HepG2 (cell line): ENCODE data around the gene SEMA3F. TPM values are rescaled to one million over a fixed set of nuclear protein-coding genes. Genes with fewer than 3 reads are reported as not detected.

Experiments used
- ARNT ChIP-seq: fragments of 450-650 bp; IDR thresholded peaks from 2 replicates; pipeline ENCODE4 v1.6.1; 2017
- ATF7 ChIP-seq, 2 experiments: fragments of 450-650 bp in 1 of 2; sonication (generic) in 1 of 2; formaldehyde crosslinking in 1 of 2; IDR thresholded peaks; 2 replicates each; pipeline versions ENCODE4 v1.4.0 to v1.6.1; 2016 to 2020; ENCODE audit warnings: antibody characterized with exemption in 1 of 2, mild to moderate bottlenecking in 1 of 2, missing genetic modification reagents in 1 of 2
- SCMH1 ChIP-seq: sonication (generic); formaldehyde crosslinking; IDR thresholded peaks from 2 replicates; pipeline ENCODE4 v1.9.0; 2021; ENCODE audit warnings: missing genetic modification reagents, mild to moderate bottlenecking, borderline replicate concordance
- THRA ChIP-seq: sonication (generic); formaldehyde crosslinking; IDR thresholded peaks from 2 replicates; pipeline ENCODE4 v1.4.0; 2020; ENCODE audit warnings: missing genetic modification reagents, borderline replicate concordance
- TRIM22 ChIP-seq: fragments of 450-650 bp; IDR thresholded peaks from 2 replicates; pipeline ENCODE4 v1.6.1; 2017
- ZNF407 ChIP-seq: sonication (generic); formaldehyde crosslinking; IDR thresholded peaks from one replicate; pipeline ENCODE4 v1.5.1; 2020; ENCODE audit warnings: mild to moderate bottlenecking, missing genetic modification reagents; ENCODE audit errors: not compliant biosample characterization
- ZNF761 ChIP-seq: sonication (generic); formaldehyde crosslinking; conservative IDR thresholded peaks from 2 replicates; pipeline ENCODE4 v1.4.0; 2020; ENCODE audit warnings: mild to moderate bottlenecking, missing genetic modification reagents
- polyA plus RNA-seq, 8 experiments: library from polyadenylated mRNA; depleted of rRNA in 3 of 8; stranded (reverse) in 7 of 8; unstranded in 1 of 8; fragments of >200 nt; fragmentation: Illumina TruSeq in 4 of 8; extraction: Trizol in 4 of 8; gene quantifications; 2 replicates each; pipeline versions ENCODE4 v1.2.1 to v1.2.3, GENCODE V29; 2011 to 2016; ENCODE audit warnings: low read depth in 4 of 8, missing spikeins in 1 of 8, mixed read lengths in 1 of 8; ENCODE audit not compliant: insufficient read depth in 1 of 8
- total RNA-seq, 5 experiments: library from RNA; depleted of rRNA; stranded (reverse); fragments of >200 nt; fragmentation: Illumina TruSeq; extraction: Trizol; gene quantifications; 2 replicates each; pipeline ENCODE4 v1.2.3, GENCODE V29; 2016; ENCODE audit warnings: low read depth in 1 of 5
- TF ChIP-seq, protein P1 (sequence below): sonication (generic); formaldehyde crosslinking; IDR thresholded peaks from 2 replicates; pipeline ENCODE4 v1.5.0; 2020; ENCODE audit warnings: mild to moderate bottlenecking, missing genetic modification reagents, borderline replicate concordance

SEMA3F gene
- total and polyA plus RNA-seq, 2 of the 13 experiments (the other 11 are each of a cell fraction or from before 2014, with no cell fraction given), result 7.6 to 17.2 TPM

- TF ChIP-seq ZNF407 (CRISPR knock-in tag) (no peak), TRIM22 (no peak), THRA (CRISPR knock-in tag) (peak; percentile 83), ARNT (no peak), SCMH1 (CRISPR knock-in tag) (no peak), ZNF761 (CRISPR knock-in tag) (no peak), ATF7 (IDR thresholded peaks at IDR 0.05) (no peak), ATF7 (CRISPR knock-in tag; IDR thresholded peaks at IDR 0.05) (no peak)
- TF ChIP-seq, protein P1, sequence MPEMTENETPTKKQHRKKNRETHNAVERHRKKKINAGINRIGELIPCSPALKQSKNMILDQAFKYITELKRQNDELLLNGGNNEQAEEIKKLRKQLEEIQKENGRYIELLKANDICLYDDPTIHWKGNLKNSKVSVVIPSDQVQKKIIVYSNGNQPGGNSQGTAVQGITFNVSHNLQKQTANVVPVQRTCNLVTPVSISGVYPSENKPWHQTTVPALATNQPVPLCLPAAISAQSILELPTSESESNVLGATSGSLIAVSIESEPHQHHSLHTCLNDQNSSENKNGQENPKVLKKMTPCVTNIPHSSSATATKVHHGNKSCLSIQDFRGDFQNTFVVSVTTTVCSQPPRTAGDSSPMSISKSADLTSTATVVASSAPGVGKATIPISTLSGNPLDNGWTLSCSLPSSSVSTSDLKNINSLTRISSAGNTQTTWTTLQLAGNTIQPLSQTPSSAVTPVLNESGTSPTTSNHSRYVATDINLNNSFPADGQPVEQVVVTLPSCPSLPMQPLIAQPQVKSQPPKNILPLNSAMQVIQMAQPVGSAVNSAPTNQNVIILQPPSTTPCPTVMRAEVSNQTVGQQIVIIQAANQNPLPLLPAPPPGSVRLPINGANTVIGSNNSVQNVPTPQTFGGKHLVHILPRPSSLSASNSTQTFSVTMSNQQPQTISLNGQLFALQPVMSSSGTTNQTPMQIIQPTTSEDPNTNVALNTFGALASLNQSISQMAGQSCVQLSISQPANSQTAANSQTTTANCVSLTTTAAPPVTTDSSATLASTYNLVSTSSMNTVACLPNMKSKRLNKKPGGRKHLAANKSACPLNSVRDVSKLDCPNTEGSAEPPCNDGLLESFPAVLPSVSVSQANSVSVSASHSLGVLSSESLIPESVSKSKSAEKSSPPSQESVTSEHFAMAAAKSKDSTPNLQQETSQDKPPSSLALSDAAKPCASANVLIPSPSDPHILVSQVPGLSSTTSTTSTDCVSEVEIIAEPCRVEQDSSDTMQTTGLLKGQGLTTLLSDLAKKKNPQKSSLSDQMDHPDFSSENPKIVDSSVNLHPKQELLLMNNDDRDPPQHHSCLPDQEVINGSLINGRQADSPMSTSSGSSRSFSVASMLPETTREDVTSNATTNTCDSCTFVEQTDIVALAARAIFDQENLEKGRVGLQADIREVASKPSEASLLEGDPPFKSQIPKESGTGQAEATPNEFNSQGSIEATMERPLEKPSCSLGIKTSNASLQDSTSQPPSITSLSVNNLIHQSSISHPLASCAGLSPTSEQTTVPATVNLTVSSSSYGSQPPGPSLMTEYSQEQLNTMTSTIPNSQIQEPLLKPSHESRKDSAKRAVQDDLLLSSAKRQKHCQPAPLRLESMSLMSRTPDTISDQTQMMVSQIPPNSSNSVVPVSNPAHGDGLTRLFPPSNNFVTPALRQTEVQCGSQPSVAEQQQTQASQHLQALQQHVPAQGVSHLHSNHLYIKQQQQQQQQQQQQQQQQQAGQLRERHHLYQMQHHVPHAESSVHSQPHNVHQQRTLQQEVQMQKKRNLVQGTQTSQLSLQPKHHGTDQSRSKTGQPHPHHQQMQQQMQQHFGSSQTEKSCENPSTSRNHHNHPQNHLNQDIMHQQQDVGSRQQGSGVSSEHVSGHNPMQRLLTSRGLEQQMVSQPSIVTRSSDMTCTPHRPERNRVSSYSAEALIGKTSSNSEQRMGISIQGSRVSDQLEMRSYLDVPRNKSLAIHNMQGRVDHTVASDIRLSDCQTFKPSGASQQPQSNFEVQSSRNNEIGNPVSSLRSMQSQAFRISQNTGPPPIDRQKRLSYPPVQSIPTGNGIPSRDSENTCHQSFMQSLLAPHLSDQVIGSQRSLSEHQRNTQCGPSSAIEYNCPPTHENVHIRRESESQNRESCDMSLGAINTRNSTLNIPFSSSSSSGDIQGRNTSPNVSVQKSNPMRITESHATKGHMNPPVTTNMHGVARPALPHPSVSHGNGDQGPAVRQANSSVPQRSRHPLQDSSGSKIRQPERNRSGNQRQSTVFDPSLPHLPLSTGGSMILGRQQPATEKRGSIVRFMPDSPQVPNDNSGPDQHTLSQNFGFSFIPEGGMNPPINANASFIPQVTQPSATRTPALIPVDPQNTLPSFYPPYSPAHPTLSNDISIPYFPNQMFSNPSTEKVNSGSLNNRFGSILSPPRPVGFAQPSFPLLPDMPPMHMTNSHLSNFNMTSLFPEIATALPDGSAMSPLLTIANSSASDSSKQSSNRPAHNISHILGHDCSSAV, result no peak
Observed at GRCh38 chr3:50203113-50203808, 48.1 kb downstream of the SEMA3F start (continued).
